Neural progenitor cell (in vitro differentiated cells): ENCODE data around the gene DCTN3.

Source experiments
- EZH2 ChIP-seq: fragments of 200-600 bp; sonication (generic); IDR thresholded peaks from 2 replicates; pipeline ENCODE4 v1.6.1; 2017; ENCODE audit warnings: antibody characterized with exemption, mild to moderate bottlenecking, moderate library complexity
- EZH2phosphoT487 ChIP-seq: fragments of 200-600 bp; sonication (generic); IDR thresholded peaks from 2 replicates; pipeline ENCODE4 v1.6.1; 2017; ENCODE audit warnings: antibody characterized with exemption
- TF ChIP-seq, protein P1 (sequence below): fragments of 200-600 bp; sonication (generic); IDR thresholded peaks from 2 replicates; pipeline ENCODE4 v1.5.1; 2017; ENCODE audit warnings: antibody characterized with exemption, mild to moderate bottlenecking

DNA sequence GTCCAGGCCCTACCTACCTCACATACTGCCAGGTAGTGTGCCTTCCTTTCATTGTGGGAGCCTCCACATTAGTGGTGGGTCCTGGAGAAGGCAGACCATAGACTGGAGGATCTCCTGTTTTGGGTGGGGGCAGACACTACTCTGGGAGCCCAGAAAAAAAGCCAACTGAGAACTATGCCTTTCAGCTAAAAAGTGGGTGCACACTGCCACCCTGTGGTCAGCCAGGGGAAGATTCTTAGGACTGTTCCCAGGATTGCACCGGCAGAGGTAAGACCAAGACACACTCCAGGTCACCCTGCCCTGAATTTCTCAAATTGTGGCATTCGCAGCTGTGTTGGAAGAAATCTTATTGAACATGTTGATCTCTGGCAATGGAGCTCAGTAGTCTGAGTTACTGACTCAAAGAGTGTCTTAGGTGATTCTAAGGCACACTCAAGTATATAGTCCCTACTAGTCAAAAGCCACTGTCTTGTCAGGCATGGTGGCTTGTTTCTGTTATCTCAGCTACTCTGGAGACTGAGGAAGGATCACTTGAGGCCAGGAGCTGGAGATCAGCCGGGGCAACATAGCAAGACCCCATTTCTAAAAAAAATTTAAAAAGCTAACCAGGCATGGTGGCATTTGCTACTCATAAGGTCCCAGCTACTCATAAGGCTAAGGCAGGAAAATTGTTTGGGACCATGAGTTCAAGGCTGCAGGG is 13.7 kb upstream of the DCTN3 start:
- TF ChIP-seq, protein P1, sequence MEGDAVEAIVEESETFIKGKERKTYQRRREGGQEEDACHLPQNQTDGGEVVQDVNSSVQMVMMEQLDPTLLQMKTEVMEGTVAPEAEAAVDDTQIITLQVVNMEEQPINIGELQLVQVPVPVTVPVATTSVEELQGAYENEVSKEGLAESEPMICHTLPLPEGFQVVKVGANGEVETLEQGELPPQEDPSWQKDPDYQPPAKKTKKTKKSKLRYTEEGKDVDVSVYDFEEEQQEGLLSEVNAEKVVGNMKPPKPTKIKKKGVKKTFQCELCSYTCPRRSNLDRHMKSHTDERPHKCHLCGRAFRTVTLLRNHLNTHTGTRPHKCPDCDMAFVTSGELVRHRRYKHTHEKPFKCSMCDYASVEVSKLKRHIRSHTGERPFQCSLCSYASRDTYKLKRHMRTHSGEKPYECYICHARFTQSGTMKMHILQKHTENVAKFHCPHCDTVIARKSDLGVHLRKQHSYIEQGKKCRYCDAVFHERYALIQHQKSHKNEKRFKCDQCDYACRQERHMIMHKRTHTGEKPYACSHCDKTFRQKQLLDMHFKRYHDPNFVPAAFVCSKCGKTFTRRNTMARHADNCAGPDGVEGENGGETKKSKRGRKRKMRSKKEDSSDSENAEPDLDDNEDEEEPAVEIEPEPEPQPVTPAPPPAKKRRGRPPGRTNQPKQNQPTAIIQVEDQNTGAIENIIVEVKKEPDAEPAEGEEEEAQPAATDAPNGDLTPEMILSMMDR: peak; percentile 92
- TF ChIP-seq EZH2: no peak
- no peak for TF ChIP-seq EZH2phosphoT487
